ENCODE results near the gene FAM219B. TPM values are rescaled to one million over a fixed set of nuclear protein-coding genes. Genes with fewer than 3 reads are reported as not detected.

FAM219B gene
- total and polyA plus RNA-seq, 2 experiments from 2014 or later = 28.8 to 61.4 TPM

GRCh38 chr15:74867466-74868038 is 39.1 kb downstream of the FAM219B start:
- H3K4me3 Mint-ChIP-seq = no peak overlapping the region

More at GRCh38 chr15:74867466-74868038, 39.1 kb downstream of the FAM219B start:
- Histone ChIP-seq H3K4me3 (no peak overlapping the region), H3K27me3 (ENCODE audit: insufficient read depth) (no peaks in the 10 kb centered on the region), H3K4me2 (no peak overlapping the region), H3K27ac (ENCODE audit: low read depth) (no peak overlapping the region), H3K4me1 (ENCODE audit: insufficient read depth) (no peaks in the 10 kb centered on the region), H3F3A (replicated peaks; ENCODE audit: low read depth) (no peaks in the 10 kb centered on the region), H3K36me3 (ENCODE audit: insufficient read depth) (no peaks in the 10 kb centered on the region), H4K20me1 (replicated peaks; ENCODE audit: insufficient read depth) (peaks cover 37% of the 10 kb centered on the region), H2AFZ (no peak overlapping the region), H3K9me2 (ENCODE audit: insufficient read depth) (no peaks in the 10 kb centered on the region), H3K79me2 (replicated peaks; ENCODE audit: insufficient read depth) (peaks cover 61% of the 10 kb centered on the region)
- H3K9me3 Mint-ChIP-seq = no peaks in the 10 kb centered on the region
- H3K27ac Mint-ChIP-seq = no peak overlapping the region
- ATAC-seq (no peak), DNase-seq (ENCODE audit: low spot score) (no peak)
- peaks cover 11% of the 10 kb centered on the region for H3K27me3 Mint-ChIP-seq (ENCODE audit: insufficient read depth, low read depth, poor library complexity)
- no peak for TF ChIP-seq POLR2AphosphoS5 (IDR thresholded peaks at IDR 0.05; ENCODE audit: low read depth)
- TF ChIP-seq NANOG (IDR thresholded peaks at IDR 0.05; ENCODE audit: borderline replicate concordance) = no peak
- no peak for TF ChIP-seq CTCF (conservative IDR thresholded peaks at IDR 0.05; ENCODE audit: low read depth in 2 of 2)
- no peak for TF ChIP-seq EZH2phosphoT487 (IDR thresholded peaks at IDR 0.05; ENCODE audit: unreplicated experiment)
- no peak for TF ChIP-seq JUNB (IDR thresholded peaks at IDR 0.05; ENCODE audit: unreplicated experiment)
- TF ChIP-seq ZNF331 (CRISPR knock-in tag; IDR thresholded peaks at IDR 0.05; ENCODE audit: low read depth) = no peak
- no peak for TF ChIP-seq ZNF114 (CRISPR knock-in tag; IDR thresholded peaks at IDR 0.05)
- no peak for TF ChIP-seq REST (IDR thresholded peaks at IDR 0.05; ENCODE audit: unreplicated experiment)
- no peak for TF ChIP-seq EZH2 (IDR thresholded peaks at IDR 0.05; ENCODE audit: low read depth, unreplicated experiment)
- TF ChIP-seq ZNF462 (CRISPR knock-in tag; IDR thresholded peaks at IDR 0.05) = no peak
- TF ChIP-seq STAT1 (IDR thresholded peaks at IDR 0.05; ENCODE audit: unreplicated experiment) = no peak
- TF ChIP-seq CREB1 (CRISPR knock-in tag; IDR thresholded peaks at IDR 0.05; ENCODE audit: low read depth) = no peak
- no peak for TF ChIP-seq ETS1 (IDR thresholded peaks at IDR 0.05)
- peaks cover 21% of the 10 kb centered on the region for H3K4me1 Mint-ChIP-seq
- peaks cover 19% of the 10 kb centered on the region; the same call in 2 of the 3 replicates for H3K36me3 Mint-ChIP-seq (ENCODE audit: low read depth)
